Body of pancreas (tissue), 4 donors: ENCODE results near the gene ZDHHC20.

Source experiments
- CTCF ChIP-seq, 7 experiments: fragments of 450-650 bp in 4 of 7; fragments of 200-600 bp in 3 of 7; sonication (generic) in 3 of 7; IDR thresholded peaks; one replicate each; pipeline ENCODE4 v1.5.1; 2016 to 2019; ENCODE audit warnings: antibody characterized with exemption in 7 of 7
- POLR2A ChIP-seq, 3 donors: fragments of 450-650 bp; IDR thresholded peaks; one replicate each; pipeline ENCODE4 v1.6.1; 2016; ENCODE audit warnings: antibody characterized with exemption in 3 of 3, mild to moderate bottlenecking in 2 of 3

- TF ChIP-seq POLR2A (IDR thresholded peaks at IDR 0.05) (no peak), CTCF (IDR thresholded peaks at IDR 0.05) (no peak)
These were observed 31.4 kb downstream of the ZDHHC20 start for GRCh38 chr13:21427741-21428140.
